Activated gamma-delta T cell treated with anti-CD3 and anti-CD28 coated beads, Interleukin-2, amount 50 U/mL, for 16 hours (primary cell): ENCODE measurements around the gene CCDC40.

ENCODE experiments used
- DNase-seq: peaks from one replicate; pipeline ENCODE4 v3.0.0-alpha.2; 2020; ENCODE audit warnings: low read depth

The CCDC40 gene

DNA sequence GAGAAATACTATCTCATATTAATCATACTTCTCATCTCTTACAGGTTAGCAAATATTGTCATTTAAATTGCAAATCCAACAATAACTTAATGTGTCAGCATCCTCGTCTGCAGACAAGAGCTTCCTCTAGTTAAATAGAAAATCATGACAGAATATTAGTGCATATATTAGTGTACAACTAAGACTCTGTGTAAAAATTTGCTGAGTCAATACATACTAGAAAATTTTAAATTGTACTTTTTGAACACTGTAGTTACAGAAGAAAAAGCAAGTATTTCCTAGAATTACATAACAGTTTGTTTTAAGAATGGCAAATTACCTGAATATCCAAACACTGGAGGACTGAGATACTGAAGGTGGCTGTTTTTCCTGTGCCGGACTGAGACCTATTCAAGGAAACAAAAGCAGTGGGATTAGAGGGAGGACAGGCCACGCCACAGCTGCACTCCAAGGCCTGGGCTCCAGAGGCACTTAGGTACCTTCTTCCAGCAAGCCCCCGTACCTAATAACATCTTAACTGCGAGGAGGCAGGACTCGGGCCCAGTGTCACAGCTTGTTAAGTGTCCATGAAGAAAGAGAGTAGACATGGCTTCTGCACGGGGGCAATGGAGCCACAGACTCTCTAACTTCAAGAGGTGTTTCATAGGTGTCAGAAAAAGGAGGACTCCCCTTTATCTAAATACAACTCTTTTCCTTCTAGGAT lies 105.2 kb downstream of the CCDC40 start:
- DNase-seq = no peak

DNA sequence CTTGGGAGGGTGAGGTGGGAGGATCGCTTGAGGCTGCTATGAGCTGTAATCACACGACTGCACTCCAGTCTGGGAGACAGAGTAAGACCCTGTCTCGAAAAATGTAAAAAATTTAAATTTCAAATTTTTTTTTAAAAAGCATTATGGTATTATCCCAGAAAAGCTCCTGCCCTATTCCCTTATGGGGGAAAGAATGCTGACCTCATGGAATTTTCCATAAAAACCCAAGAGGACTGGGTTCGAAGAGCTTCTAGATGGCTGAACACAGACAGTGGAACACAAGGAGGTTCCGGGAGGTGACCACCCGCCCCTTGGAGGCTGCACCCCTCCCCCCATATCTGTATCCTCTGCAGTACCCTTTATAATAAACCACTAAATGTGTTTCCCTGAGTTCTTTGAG lies 106.5 kb downstream of the CCDC40 start:
- DNase-seq = no peak

DNA sequence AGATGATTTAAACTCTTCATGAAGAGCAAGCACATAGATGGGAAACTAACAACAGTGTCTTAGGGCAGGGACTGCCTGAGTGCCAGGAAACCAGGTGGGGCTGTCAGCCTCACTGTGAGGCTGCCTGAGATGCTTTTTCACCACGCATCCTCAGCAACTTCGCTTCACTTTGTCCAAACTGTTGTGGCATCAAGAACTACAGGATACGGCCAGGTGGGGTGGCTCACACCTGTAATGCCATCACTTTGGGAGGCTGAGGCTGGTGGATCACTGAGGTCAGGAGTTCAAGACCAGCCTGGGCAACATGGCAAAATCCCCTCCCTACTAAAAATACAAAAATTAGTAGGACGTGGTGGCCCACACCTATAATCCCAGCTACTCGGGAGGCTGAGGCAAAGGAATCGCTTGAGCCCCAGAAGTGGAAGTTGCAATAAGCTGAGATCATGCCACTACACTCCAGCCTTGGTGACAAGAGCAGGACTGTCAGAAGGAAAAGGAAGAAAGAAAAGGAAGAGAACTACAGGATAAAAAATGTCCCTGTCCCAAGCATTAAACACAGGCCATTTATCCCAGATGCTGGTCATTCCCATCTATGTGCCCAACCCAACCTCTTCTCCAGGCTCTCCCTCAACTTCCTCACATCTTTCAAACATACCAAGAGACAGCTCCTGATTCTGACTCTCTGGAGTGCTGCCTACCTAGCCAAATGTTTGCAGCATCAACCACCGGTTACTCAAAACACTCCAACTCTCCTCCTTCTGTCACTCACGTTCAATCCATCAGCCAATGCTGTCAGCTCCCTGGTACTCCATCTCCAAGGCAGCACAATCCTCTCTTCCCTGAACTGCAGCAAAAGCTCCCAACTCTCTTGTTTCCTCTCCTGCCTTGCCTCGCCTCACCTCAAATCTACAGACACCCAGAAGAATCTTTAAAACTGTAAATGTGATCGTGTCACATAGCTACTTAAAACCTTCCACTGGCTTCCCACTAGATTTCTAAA lies 108.9 kb downstream of the CCDC40 start:
- no peak for DNase-seq

DNA sequence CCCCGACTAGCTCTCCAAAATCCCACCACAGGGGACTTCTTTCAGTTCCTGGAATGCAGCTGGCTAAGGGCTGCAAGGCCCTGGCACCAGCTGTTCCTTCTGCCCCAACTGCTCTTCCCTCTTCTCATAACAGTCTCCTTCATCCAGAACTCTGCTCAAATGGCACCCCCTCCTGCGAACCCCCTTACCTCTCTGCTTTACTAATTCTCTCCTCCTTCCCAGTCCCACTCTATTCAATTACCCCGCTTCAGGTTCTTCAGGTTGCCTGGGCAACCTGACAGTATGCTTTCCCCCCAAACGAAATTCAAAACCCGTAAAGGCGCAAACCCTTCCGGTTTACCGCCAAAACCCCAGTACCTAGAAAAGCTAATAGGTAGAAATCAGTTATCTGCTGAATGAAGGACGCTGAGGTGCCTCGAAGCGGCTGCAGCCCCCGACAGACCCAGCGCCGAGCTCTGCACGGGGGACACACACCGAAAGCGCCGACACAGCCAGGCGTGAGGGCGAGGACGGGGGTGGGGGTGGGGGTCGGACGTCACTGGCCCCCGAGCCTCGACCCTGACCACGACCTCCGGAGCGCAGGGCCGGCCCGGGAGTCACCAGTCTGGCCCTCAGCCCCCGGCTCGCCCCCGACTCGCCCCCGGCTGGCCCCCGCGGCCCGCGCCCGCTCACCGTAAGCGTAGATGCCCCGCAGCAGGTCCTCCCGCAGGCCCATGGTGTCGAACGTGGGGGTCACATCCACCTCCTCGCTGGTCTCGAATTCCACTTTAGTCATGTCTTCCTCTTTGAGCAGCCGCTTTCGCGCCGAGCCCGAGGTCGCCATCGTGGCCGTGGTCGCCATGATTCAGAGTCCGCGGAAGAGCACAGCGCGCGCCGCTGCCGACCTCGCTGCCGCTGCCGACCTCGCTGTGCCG lies 109.9 kb downstream of the CCDC40 start:
- DNase-seq = no peak

DNA sequence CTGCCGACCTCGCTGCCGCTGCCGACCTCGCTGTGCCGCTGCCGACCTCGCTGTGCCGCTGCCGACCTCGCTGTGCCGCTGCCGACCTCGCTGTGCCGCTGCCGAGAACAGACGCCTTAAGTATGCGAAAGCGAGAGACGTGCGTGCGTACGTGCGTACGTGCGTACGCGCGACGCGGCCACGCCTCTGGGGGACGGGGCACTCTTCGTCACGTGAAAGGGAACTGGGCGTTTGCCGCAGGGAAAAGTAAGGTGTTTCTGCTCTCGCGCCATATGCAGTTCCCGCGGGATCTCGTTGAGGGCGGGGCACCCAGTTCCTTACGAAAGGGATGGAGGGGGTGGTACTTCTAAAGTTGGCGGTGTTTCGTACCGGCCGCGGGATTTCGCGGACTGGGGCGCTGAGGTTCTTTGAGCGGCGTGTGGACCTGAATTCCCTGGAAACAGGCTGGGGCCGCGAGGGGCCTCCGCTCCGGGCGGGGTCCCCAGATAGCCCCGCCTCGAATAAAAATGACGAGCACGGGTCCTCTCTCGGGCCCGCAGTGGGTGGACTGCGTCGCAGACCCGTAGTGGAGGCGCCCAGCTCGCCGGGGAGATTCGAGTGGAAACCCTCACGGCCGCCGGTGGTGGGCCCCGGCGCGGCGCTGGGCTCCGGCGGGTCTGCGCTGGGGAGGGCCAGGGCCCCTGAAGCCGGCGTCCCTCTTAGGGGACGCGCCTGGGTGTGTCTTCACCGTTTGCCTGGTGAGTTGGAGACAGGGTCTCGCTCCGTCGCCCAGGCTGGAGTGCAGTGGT lies 110.8 kb downstream of the CCDC40 start, which contains the start of gene EIF4A3:
Gene EIF4A3, minus strand, starts transcription at position 94 of the 788 bp plus-strand sequence. CDS start 167 bp downstream, outside the sequence.
- peak; percentile 94 for DNase-seq
